Parathyroid adenoma (tissue), 2 donors: ENCODE data around the gene CYP26B1.

Experiments
- H2AFZ ChIP-seq: fragments of 300-600 bp; sonication (generic); one replicate; pipeline ENCODE4 v1.7.0; 2017; ENCODE audit warnings: antibody characterized with exemption, mild to moderate bottlenecking
- H3K27ac ChIP-seq: fragments of 300-600 bp; sonication (generic); one replicate; pipeline ENCODE4 v1.7.0; 2017
- H3K27me3 ChIP-seq: fragments of 300-600 bp; sonication (generic); one replicate; pipeline ENCODE4 v1.7.0; 2017; ENCODE audit warnings: low read length; ENCODE audit not compliant: control insufficient read depth, insufficient read depth
- H3K36me3 ChIP-seq: fragments of 300-600 bp; sonication (generic); one replicate; pipeline ENCODE4 v1.7.0; 2017; ENCODE audit warnings: low read length; ENCODE audit not compliant: control insufficient read depth, insufficient read depth
- H3K4me1 ChIP-seq: fragments of 300-600 bp; sonication (generic); one replicate; pipeline ENCODE4 v1.7.0; 2017; ENCODE audit warnings: control low read depth
- H3K4me2 ChIP-seq: fragments of 300-600 bp; sonication (generic); one replicate; pipeline ENCODE4 v1.7.0; 2017; ENCODE audit warnings: low read length
- H3K4me3 ChIP-seq: fragments of 300-600 bp; sonication (generic); one replicate; pipeline ENCODE4 v1.7.0; 2017; ENCODE audit warnings: low read depth, low read length
- H3K79me2 ChIP-seq: fragments of 300-600 bp; sonication (generic); one replicate; pipeline ENCODE4 v1.7.0; 2017; ENCODE audit warnings: control low read depth
- H3K9ac ChIP-seq: fragments of 300-600 bp; sonication (generic); one replicate; pipeline ENCODE4 v1.7.0; 2017; ENCODE audit warnings: mild to moderate bottlenecking
- H3K9me3 ChIP-seq: fragments of 300-600 bp; sonication (generic); one replicate; pipeline ENCODE4 v1.7.0; 2017; ENCODE audit warnings: low read length; ENCODE audit not compliant: control insufficient read depth
- TF ChIP-seq, protein P1 (sequence below): fragments of 300-600 bp; sonication (generic); IDR thresholded peaks from one replicate; pipeline ENCODE4 v1.7.0; 2017; ENCODE audit warnings: antibody characterized with exemption, mild to moderate bottlenecking
- donor health status: primary hyperparathyroidism.

The CYP26B1 gene, protein sequence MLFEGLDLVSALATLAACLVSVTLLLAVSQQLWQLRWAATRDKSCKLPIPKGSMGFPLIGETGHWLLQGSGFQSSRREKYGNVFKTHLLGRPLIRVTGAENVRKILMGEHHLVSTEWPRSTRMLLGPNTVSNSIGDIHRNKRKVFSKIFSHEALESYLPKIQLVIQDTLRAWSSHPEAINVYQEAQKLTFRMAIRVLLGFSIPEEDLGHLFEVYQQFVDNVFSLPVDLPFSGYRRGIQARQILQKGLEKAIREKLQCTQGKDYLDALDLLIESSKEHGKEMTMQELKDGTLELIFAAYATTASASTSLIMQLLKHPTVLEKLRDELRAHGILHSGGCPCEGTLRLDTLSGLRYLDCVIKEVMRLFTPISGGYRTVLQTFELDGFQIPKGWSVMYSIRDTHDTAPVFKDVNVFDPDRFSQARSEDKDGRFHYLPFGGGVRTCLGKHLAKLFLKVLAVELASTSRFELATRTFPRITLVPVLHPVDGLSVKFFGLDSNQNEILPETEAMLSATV

DNA sequence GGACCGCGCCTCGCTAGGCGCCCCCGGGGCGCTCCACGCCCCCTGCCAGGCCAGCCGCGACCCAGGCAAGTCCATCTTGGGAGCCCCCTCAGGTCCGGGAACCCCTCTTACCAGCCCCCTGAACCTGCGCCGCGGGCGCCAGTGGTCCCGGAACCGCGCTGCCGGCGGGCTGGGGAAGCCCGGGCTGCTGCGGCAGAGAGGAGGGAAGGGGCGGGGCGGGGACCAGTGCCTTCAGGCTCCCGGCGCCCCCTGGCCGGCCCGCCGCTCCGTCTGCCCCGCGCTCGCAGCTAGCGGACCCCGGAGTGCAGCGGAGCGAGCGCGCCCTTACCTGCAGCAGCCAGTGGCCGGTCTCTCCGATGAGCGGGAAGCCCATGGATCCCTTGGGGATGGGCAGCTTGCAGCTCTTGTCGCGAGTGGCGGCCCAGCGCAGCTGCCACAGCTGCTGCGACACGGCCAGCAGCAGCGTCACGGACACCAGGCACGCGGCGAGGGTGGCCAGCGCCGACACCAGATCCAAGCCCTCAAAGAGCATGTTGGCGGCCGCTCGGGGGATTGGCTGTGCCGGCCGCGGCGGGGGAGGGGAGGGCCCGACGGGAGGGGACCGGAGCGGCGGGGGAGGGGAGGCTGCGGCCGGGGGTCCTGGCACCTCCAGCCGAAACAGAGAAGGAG is at the start of gene CYP26B1:
CYP26B1 (minus strand) TSS at position 560 of the 669 bp plus-strand sequence; CDS start at position 532, 28 bp downstream.
- Histone ChIP-seq H3K4me3 (peak within 1 kb of the TSS; percentile 61), H3K27ac (no peak within 1 kb of the TSS), H3K27me3 (peaks cover 11% of the 10 kb centered on the region), H3K4me1 (peaks cover 9% of the 10 kb centered on the region), H3K9ac (no peak within 1 kb of the TSS), H3K4me2 (peak within 1 kb of the TSS; percentile 75), H3K36me3 (no peaks in the 10 kb centered on the region), H2AFZ (peak within 1 kb of the TSS; percentile 40), H3K79me2 (no peaks in the 10 kb centered on the region), H3K9me3 (no peaks in the 10 kb centered on the region)
- TF ChIP-seq, protein P1, sequence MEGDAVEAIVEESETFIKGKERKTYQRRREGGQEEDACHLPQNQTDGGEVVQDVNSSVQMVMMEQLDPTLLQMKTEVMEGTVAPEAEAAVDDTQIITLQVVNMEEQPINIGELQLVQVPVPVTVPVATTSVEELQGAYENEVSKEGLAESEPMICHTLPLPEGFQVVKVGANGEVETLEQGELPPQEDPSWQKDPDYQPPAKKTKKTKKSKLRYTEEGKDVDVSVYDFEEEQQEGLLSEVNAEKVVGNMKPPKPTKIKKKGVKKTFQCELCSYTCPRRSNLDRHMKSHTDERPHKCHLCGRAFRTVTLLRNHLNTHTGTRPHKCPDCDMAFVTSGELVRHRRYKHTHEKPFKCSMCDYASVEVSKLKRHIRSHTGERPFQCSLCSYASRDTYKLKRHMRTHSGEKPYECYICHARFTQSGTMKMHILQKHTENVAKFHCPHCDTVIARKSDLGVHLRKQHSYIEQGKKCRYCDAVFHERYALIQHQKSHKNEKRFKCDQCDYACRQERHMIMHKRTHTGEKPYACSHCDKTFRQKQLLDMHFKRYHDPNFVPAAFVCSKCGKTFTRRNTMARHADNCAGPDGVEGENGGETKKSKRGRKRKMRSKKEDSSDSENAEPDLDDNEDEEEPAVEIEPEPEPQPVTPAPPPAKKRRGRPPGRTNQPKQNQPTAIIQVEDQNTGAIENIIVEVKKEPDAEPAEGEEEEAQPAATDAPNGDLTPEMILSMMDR, result no peak

DNA sequence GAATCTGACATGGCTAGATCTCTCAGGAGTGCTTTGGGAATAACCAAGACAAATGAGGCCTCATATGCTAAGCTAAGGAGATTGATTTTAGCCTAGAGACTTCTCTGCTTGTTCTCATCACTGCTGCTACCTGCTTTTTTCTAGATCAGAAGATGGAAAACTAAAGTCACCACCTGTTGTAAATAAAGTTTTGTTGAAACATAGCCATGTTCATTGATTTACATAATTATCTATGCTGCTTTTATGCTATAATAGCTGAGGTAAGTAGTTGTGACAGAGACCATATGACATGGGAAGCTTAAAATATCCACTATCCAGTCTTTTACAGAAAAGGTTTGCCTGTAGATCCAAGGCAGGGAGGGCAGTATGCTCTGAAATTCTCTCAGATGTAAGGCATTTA is 46.1 kb upstream of the CYP26B1 start:
- H3K9ac ChIP-seq, result no peak overlapping the region
- no peaks in the 10 kb centered on the region for H3K9me3 ChIP-seq
- TF ChIP-seq, protein P1, result no peak
- no peak overlapping the region for H3K4me2 ChIP-seq
- H2AFZ ChIP-seq, result no peak overlapping the region
- no peaks in the 10 kb centered on the region for H3K79me2 ChIP-seq
- no peaks in the 10 kb centered on the region for H3K36me3 ChIP-seq
- no peak overlapping the region for H3K27ac ChIP-seq
- H3K4me3 ChIP-seq, result no peak overlapping the region
- no peaks in the 10 kb centered on the region for H3K4me1 ChIP-seq
- H3K27me3 ChIP-seq, result no peaks in the 10 kb centered on the region

DNA sequence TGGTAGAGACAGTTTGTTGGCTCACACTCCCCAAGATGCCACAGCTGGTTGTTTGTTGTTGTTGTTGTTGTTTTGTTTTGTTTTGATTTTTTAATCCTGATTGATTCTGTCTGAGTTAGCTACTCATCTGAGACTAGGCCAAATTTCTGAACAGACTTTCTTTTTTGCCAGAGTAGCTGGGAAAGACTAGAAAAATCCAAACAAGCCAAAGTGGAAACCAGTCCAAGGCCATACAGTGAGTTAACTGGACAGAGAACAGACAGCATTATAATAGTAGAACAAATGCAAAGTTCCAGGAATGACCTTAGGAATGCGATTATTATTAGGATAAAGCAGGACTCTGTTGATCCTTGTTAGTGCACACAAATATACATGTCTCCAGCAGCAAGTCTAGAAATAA is 43.8 kb upstream of the CYP26B1 start:
- Histone ChIP-seq H3K36me3 (no peaks in the 10 kb centered on the region), H3K9ac (no peak overlapping the region), H3K27me3 (no peaks in the 10 kb centered on the region), H3K4me2 (no peak overlapping the region), H3K4me1 (no peaks in the 10 kb centered on the region), H3K27ac (no peak overlapping the region), H3K9me3 (no peaks in the 10 kb centered on the region), H3K4me3 (no peak overlapping the region), H2AFZ (no peak overlapping the region), H3K79me2 (no peaks in the 10 kb centered on the region)
- TF ChIP-seq, protein P1, result no peak

DNA sequence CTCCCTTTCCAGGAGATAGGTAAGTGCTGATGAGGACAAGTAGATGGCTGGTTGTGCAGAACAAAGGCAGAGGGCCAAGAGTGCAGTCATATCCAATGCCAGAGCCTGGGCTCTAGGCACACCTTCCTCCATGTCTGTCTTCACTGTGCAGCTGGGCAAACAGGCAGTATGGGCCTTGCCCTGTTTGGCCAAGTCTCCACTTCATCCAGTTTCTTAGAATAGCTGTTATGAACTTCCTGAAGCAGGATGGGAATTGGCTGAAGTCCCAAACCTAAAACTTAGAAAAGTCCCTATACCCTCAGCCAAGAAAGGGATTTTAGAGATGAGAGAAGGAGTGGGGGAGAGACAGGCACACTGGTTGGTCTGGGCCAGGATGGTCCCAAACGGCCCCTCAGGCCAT is 37.5 kb upstream of the CYP26B1 start:
- H3K4me1 ChIP-seq, result no peaks in the 10 kb centered on the region
- no peaks in the 10 kb centered on the region for H3K27me3 ChIP-seq
- TF ChIP-seq, protein P1, result no peak

More for the DNA sequence above, 37.5 kb upstream of the CYP26B1 start:
- Histone ChIP-seq H3K9me3 (no peaks in the 10 kb centered on the region), H3K9ac (no peak overlapping the region), H3K4me3 (no peak overlapping the region), H3K27ac (no peak overlapping the region), H3K4me2 (no peak overlapping the region), H3K79me2 (no peaks in the 10 kb centered on the region), H3K36me3 (no peaks in the 10 kb centered on the region), H2AFZ (no peak overlapping the region)
